Naive thymus-derived CD4-positive, alpha-beta T cell (primary cell): ENCODE results near the gene CCDC33. TPM values are rescaled to one million over a fixed set of nuclear protein-coding genes. Genes with fewer than 3 reads are reported as not detected.

Experiments used
- ATAC-seq: fragments of 150-1000 bp; cut with Tn5 transposase; 2 replicates; pipeline ENCODE4 v1.10.0; 2021; ENCODE audit warnings: mild to moderate bottlenecking, moderate library complexity
- CTCF ChIA-PET: fragments of 350-600 bp; sonication (Branson Sonifier 250); formaldehyde crosslinking; loops from one replicate; lab custom pipeline; 2021; ENCODE audit warnings: antibody characterized with exemption; lab: Charles Lee
- POLR2A ChIA-PET: fragments of 350-600 bp; sonication (Branson Sonifier 250); formaldehyde crosslinking; loops from one replicate; lab custom pipeline; 2021; ENCODE audit warnings: antibody characterized with exemption, inconsistent platforms; lab: Charles Lee
- DNase-seq, 9 donors: peaks; one replicate each; pipeline versions ENCODE4 v3.0.0 to v3.0.0-alpha.2; 2020 to 2022; ENCODE audit warnings: mixed read lengths in 1 of 9
- H3K27ac ChIP-seq: one replicate; pipeline ENCODE4 v1.7.0; 2013; ENCODE audit warnings: mild to moderate bottlenecking, low read depth, low read length, moderate library complexity
- H3K27me3 ChIP-seq, 2 donors: one replicate each; pipeline ENCODE4 v1.7.0; 2013; ENCODE audit warnings: low read length in 2 of 2, mild to moderate bottlenecking in 2 of 2, moderate library complexity in 2 of 2; ENCODE audit not compliant: control insufficient read depth in 2 of 2, insufficient read depth in 2 of 2
- H3K36me3 ChIP-seq, 3 experiments: 1 replicate in 2 of 3; 2 replicates in 1 of 3; pipeline ENCODE4 v1.7.0; 2013; ENCODE audit warnings: low read length in 3 of 3, mild to moderate bottlenecking in 3 of 3, moderate library complexity in 1 of 3; ENCODE audit not compliant: insufficient read depth in 3 of 3, control insufficient read depth in 2 of 3
- H3K4me1 ChIP-seq, 2 donors: one replicate each; pipeline ENCODE4 v1.7.0; 2013; ENCODE audit warnings: low read length in 2 of 2, mild to moderate bottlenecking in 2 of 2, moderate library complexity in 1 of 2; ENCODE audit not compliant: control insufficient read depth in 2 of 2, insufficient read depth in 2 of 2
- H3K4me3 ChIP-seq: 2 replicates; pipeline ENCODE4 v1.7.0; 2013; ENCODE audit warnings: mild to moderate bottlenecking, low read length
- H3K9me3 ChIP-seq, 3 experiments: 1 replicate in 2 of 3; 2 replicates in 1 of 3; pipeline ENCODE4 v1.7.0; 2013; ENCODE audit warnings: low read length in 3 of 3; ENCODE audit not compliant: control insufficient read depth in 2 of 3
- H3K27ac Mint-ChIP-seq, 9 donors: one replicate each; pipeline ENCODE4 v1.8.0; 2020 to 2022; ENCODE audit warnings: mixed read lengths in 9 of 9, mild to moderate bottlenecking in 8 of 9, moderate library complexity in 5 of 9, inconsistent platforms in 2 of 9
- H3K27me3 Mint-ChIP-seq, 5 donors: one replicate each; pipeline ENCODE4 v1.8.0; 2021 to 2022; ENCODE audit warnings: mixed read lengths in 5 of 5, mild to moderate bottlenecking in 1 of 5
- H3K36me3 Mint-ChIP-seq, 5 donors: one replicate each; pipeline ENCODE4 v1.8.0; 2020 to 2022; ENCODE audit warnings: mixed read lengths in 5 of 5, mild to moderate bottlenecking in 3 of 5, inconsistent platforms in 1 of 5
- H3K4me1 Mint-ChIP-seq, 7 donors: one replicate each; pipeline ENCODE4 v1.8.0; 2020 to 2022; ENCODE audit warnings: mixed read lengths in 7 of 7, mild to moderate bottlenecking in 3 of 7, inconsistent platforms in 1 of 7
- H3K4me3 Mint-ChIP-seq, 10 donors: one replicate each; pipeline ENCODE4 v1.8.0; 2020 to 2022; ENCODE audit warnings: mild to moderate bottlenecking in 10 of 10, mixed read lengths in 10 of 10, moderate library complexity in 6 of 10, inconsistent platforms in 2 of 10
- H3K9me3 Mint-ChIP-seq, 11 donors: one replicate each; pipeline ENCODE4 v1.8.0; 2020 to 2022; ENCODE audit warnings: mixed read lengths in 11 of 11, mild to moderate bottlenecking in 4 of 11, inconsistent platforms in 1 of 11, moderate library complexity in 1 of 11
- intact Hi-C, 2 donors: fragments of 100-400 bp; cut with micrococcal nuclease; formaldehyde crosslinking; loops; one replicate each; pipeline ENCODE4 v1.15.1; 2023
- polyA plus RNA-seq, 2 donors: library from polyadenylated mRNA; unstranded; fragments of 300-500 nt; fragmentation: Illumina TruSeq; gene quantifications; one replicate each; pipeline ENCODE4 v1.2.3, GENCODE V29; 2021
- total RNA-seq, 6 experiments: library from RNA in 5 of 6; stranded (reverse) in 5 of 6; gene quantifications; 1 replicate in 5 of 6; 2 replicates in 1 of 6; pipeline ENCODE4 v1.2.3 and lab custom pipeline; 2021 to 2026

The CCDC33 gene
- total and polyA plus RNA-seq, 7 experiments from 2014 or later, result not detected

DNA sequence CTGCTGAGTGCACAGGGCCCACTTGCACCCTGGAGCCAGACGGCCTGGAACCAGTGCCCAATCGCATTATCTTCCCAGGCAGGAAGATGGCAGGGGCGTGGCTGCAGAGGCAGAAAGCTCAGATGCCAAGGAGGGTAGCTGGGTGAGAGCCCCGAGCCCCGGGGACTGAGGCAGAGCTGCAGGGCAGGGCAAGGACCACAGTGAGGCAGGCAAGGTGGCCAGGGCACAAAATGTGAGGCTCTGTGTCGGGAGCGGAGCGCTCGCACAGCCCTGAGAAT is 1.6 kb upstream of the CCDC33 start:
- H3K27me3 Mint-ChIP-seq, result peaks cover 0 to 8% (median 0%) of the 10 kb centered on the region in 5 donors
- POLR2A ChIA-PET, result no interaction called here

DNA sequence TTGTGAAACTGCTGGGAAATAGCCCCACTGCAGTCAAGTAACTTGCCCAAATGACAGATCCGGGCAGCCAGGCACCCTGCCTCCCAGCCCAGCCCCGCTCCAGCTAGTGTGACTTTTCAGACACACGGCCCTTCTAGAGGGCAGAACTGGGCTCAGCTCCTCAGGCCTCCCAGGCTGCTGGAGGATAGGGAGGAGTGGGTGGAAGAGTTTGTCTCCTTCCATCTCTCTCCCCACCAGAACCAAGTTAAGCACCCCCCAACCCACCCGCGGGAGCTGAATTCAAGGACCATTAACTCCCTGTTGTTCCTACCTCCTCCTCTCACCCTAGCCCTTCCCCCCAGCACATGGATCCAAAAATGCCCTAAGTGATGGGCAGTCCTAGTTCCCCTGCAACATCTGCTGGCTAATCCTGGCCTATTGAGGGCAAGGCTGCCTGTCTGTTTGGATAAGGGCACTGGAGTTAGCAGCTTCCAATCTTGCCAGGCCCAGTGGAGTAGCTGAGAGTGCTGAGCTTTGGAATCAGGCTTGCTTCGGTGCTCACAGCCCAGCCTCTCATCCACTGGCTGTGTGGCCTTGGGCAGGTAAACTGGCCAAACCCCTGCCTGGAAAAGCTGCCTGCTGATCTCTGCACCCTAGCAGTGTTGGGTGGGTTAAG is 3.1 kb downstream of the CCDC33 start:
- ATAC-seq (no peak), DNase-seq (no peak)
- peaks cover 0 to 3% (median 0%) of the 10 kb centered on the region in 7 donors for H3K4me1 Mint-ChIP-seq
- intact Hi-C loops, result no loop called here
- H3K4me1 ChIP-seq, result no peaks in the 10 kb centered on the region
- H3K36me3 Mint-ChIP-seq, result no peaks in the 10 kb centered on the region
- no peak overlapping the region for H3K4me3 Mint-ChIP-seq
- no peaks in the 10 kb centered on the region for H3K9me3 Mint-ChIP-seq
- H3K27ac Mint-ChIP-seq, result no peak overlapping the region
- H3K9me3 ChIP-seq, result no peaks in the 10 kb centered on the region
- no peak overlapping the region for H3K27ac ChIP-seq
- POLR2A ChIA-PET, result no interaction called here
- no peaks in the 10 kb centered on the region for H3K27me3 ChIP-seq
- CTCF ChIA-PET, result no interaction called here
- H3K4me3 ChIP-seq, result no peak overlapping the region
- H3K27me3 Mint-ChIP-seq, result peaks cover 12 to 30% (median 22%) of the 10 kb centered on the region in 5 donors
- H3K36me3 ChIP-seq, result no peaks in the 10 kb centered on the region

More for the DNA sequence above, 1.6 kb upstream of the CCDC33 start:
- H3K9me3 ChIP-seq, result no peaks in the 10 kb centered on the region
- no peak overlapping the region for H3K4me3 ChIP-seq
- H3K9me3 Mint-ChIP-seq, result no peaks in the 10 kb centered on the region
- no peak overlapping the region for H3K27ac ChIP-seq
- DNase-seq (no peak), ATAC-seq (no peak)
- H3K27me3 ChIP-seq, result no peaks in the 10 kb centered on the region
- CTCF ChIA-PET, result no interaction called here
- H3K4me3 Mint-ChIP-seq, result no peak overlapping the region
- intact Hi-C loops, result no loop called here
- H3K27ac Mint-ChIP-seq, result no peak overlapping the region
- no peaks in the 10 kb centered on the region for H3K36me3 ChIP-seq
- H3K36me3 Mint-ChIP-seq, result no peaks in the 10 kb centered on the region
- H3K4me1 ChIP-seq, result no peaks in the 10 kb centered on the region
- peaks cover 0 to 3% (median 0%) of the 10 kb centered on the region in 7 donors for H3K4me1 Mint-ChIP-seq

DNA sequence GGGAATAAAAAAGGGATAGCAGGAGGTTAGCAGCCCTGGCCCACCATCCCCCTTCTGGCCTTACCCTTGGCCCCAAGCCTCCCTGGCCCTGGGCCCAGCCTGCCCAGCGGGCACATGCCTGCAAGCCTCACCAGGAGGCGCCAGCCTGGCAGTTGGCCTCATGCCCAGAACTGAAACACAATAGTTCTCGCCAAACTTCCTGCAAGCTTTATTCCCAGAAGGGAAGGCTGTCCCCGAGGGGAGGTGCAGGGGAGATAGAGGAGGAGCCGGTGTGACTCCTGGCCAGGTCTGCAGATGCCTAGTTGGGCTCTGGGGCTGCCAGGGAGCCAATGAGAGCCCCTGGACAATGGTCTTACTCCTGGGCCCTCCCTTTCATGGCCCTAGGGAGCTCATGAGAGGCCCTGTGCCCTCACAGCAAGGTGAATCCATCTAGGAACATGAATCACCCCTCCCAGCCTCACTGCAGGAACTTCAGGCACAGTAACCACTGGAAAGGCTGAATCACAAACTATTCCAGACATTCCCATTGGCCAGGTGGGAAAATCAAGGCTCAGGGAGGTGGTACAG is 4.0 kb downstream of the CCDC33 start:
- H3K36me3 ChIP-seq, result no peaks in the 10 kb centered on the region
- no peak overlapping the region for H3K4me3 Mint-ChIP-seq
- CTCF ChIA-PET, result no interaction called here
- POLR2A ChIA-PET, result no interaction called here
- DNase-seq, result no peak
- ATAC-seq, result no peak
- H3K9me3 Mint-ChIP-seq, result peaks cover 0 to 3% (median 0%) of the 10 kb centered on the region in 11 donors
- peaks cover 0 to 9% (median 7%) of the 10 kb centered on the region in 7 donors for H3K4me1 Mint-ChIP-seq
- no peak overlapping the region for H3K27ac Mint-ChIP-seq
- H3K4me3 ChIP-seq, result no peak overlapping the region
- intact Hi-C loops, result no loop called here
- no peak overlapping the region for H3K27ac ChIP-seq
- no peaks in the 10 kb centered on the region for H3K36me3 Mint-ChIP-seq
- H3K9me3 ChIP-seq, result no peaks in the 10 kb centered on the region
- no peaks in the 10 kb centered on the region for H3K27me3 ChIP-seq
- H3K27me3 Mint-ChIP-seq, result peaks cover 19 to 39% (median 29%) of the 10 kb centered on the region in 5 donors
- no peaks in the 10 kb centered on the region for H3K4me1 ChIP-seq

DNA sequence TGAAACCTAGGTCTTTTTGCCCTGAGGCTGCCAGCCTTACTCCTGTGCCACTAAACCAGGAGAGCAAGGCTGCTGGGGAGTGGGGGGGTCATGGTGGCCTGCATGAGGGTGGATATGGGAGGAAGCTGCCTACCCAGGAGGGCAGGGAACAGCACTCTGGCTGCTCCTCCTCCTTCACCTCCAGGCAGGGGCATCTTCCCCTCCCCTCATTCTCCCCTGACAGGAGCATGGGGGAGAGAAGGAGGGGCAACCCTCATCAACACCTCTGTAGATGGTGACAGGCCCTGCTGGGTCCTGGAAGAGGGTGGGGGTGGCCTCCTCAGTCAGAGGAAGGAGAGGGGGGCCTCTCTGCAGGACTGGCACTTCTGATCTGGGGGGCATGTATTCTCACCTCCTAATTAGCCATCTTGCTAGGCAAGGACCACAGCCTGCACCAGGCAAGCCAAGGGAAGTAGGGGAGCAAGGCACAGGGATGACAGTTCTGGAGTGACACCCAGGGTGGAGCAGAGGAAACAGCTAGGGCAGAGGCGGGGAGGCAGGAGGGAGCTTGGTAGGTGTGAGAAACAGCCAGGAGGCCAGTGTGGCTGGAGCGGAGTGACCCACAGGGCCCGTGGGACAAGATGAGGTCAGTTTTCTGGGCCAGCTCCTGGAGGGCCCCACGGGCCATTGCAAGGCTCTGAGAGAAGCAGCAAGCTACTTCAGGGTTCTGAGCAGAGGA is 4.9 kb downstream of the CCDC33 start:
- Histone ChIP-seq H3K27ac (no peak overlapping the region), H3K27me3 (no peaks in the 10 kb centered on the region), H3K36me3 (no peaks in the 10 kb centered on the region), H3K4me3 (no peak overlapping the region), H3K9me3 (no peaks in the 10 kb centered on the region), H3K4me1 (no peaks in the 10 kb centered on the region)
- Mint-ChIP-seq H3K4me1 (peaks cover 0 to 12% (median 9%) of the 10 kb centered on the region in 7 donors), H3K4me3 (no peak overlapping the region), H3K36me3 (no peaks in the 10 kb centered on the region), H3K9me3 (peaks cover 0 to 3% (median 0%) of the 10 kb centered on the region in 11 donors), H3K27ac (no peak overlapping the region), H3K27me3 (peaks cover 26 to 42% (median 34%) of the 10 kb centered on the region in 5 donors)
- POLR2A ChIA-PET, result no interaction called here
- DNase-seq, result no peak
- CTCF ChIA-PET, result no interaction called here
- ATAC-seq, result no peak
- intact Hi-C loops, result no loop called here

DNA sequence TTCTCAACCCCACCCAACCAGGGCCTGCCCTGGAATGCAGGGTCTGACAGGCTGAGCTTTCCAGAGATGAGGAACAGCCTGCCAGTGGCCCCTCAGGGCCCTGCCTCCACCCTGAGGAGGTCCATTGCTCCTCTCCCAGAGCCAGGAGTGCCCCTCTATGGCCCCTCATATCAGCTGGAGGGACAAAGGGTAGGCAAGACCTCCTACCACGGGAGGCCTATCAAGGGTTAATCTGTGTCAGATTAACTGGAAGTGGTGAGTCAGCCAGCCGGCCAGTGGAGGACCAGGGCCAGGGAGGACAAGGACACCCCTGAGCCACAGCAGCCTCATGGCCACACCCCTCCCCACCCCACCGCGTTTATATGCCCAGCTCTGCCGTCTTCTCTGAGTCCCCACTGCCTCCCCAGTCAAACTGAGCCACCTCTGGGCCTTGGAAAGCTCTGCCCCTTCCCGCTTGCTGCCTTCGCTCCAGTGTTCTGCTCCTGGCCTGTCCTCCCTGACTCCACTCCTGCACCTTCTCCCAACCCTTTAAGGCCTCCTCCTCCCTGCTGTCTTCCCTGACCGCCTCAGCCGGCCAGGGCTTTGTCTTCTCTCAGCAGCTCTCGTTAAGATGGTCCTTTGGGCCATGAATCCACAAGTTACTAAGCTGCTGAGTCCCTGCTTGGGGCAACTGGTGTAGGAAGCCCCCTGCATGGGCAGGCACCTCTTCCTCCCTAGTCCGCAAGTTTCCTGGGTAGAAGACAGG is 6.5 kb downstream of the CCDC33 start:
- no peak for ATAC-seq
- no peaks in the 10 kb centered on the region for H3K36me3 Mint-ChIP-seq
- H3K27me3 ChIP-seq, result no peaks in the 10 kb centered on the region

DNA sequence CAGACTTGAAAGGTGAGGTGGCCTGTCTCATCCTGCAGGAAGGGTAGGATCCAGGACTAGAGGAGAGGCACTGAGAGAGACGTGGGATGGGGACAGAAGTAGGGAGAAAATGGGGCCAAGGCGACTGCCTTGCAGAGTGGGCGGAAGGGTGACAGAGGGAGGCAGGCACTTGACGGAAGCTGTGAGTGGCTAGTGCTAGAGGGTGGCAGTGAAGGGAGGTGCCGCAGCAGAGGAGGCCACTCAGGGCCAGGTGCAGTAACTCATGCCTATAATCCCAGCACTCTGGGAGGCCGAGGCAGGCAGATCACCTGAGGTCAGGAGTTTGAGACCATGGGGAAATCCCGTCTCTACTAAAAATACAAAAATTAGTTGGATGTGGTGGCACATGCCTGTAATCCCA is 7.3 kb downstream of the CCDC33 start:
- Mint-ChIP-seq H3K4me1 (peaks cover 0 to 14% (median 9%) of the 10 kb centered on the region in 7 donors), H3K4me3 (peak overlapping the region in 1 of 10 donors; percentile 29), H3K27me3 (peaks cover 33 to 45% (median 40%) of the 10 kb centered on the region in 5 donors), H3K27ac (no peak overlapping the region), H3K9me3 (peaks cover 0 to 3% (median 0%) of the 10 kb centered on the region in 11 donors), H3K36me3 (no peaks in the 10 kb centered on the region)
- ChIA-PET POLR2A (interaction anchor here (0.7 kb wide), 1 partner anchor 12 kb away, joined by 3 read pairs; no protein-coding TSS in a partner anchor), CTCF (no interaction called here)
- no peak for ATAC-seq
- Histone ChIP-seq H3K9me3 (no peaks in the 10 kb centered on the region), H3K4me1 (no peaks in the 10 kb centered on the region), H3K4me3 (no peak overlapping the region), H3K36me3 (no peaks in the 10 kb centered on the region), H3K27me3 (no peaks in the 10 kb centered on the region), H3K27ac (no peak overlapping the region)
- intact Hi-C loops, result no loop called here
- no peak for DNase-seq

More for the DNA sequence above, 6.5 kb downstream of the CCDC33 start:
- Mint-ChIP-seq H3K4me3 (no peak overlapping the region), H3K27ac (no peak overlapping the region), H3K4me1 (peaks cover 0 to 14% (median 9%) of the 10 kb centered on the region in 7 donors), H3K9me3 (peaks cover 0 to 3% (median 0%) of the 10 kb centered on the region in 11 donors), H3K27me3 (peaks cover 33 to 45% (median 38%) of the 10 kb centered on the region in 5 donors)
- Histone ChIP-seq H3K4me3 (no peak overlapping the region), H3K4me1 (no peaks in the 10 kb centered on the region), H3K27ac (no peak overlapping the region), H3K9me3 (no peaks in the 10 kb centered on the region), H3K36me3 (no peaks in the 10 kb centered on the region)
- CTCF ChIA-PET, result no interaction called here
- DNase-seq, result no peak
- POLR2A ChIA-PET, result no interaction called here
- intact Hi-C loops, result no loop called here
